ENCODE data around the gene CENPX.

GRCh38 chr17:82011617-82012187, 11.0 kb downstream of the CENPX start:
- TF ChIP-seq CTCF (IDR thresholded peaks at IDR 0.05) (no peak), POLR2AphosphoS5 (IDR thresholded peaks at IDR 0.05) (no peak)
